Measurements from ENCODE around the gene GSAP. TPM values are rescaled to one million over a fixed set of nuclear protein-coding genes. Genes with fewer than 3 reads are reported as not detected.

The GSAP gene
- total RNA-seq, 1 donor from 2014 or later, result 5.4 TPM

- DNase-seq, result no peak
These were observed 18.6 kb upstream of the GSAP start for GRCh38 chr7:77434570-77435275.

- DNase-seq, result no peak
These were observed 17.8 kb upstream of the GSAP start for GRCh38 chr7:77433901-77434300.

- DNase-seq, result no peak
These were observed 14.8 kb upstream of the GSAP start for GRCh38 chr7:77430927-77431326.

GRCh38 chr7:77428777-77429231 lies 12.7 kb upstream of the GSAP start:
- peak; percentile 54 for DNase-seq

GRCh38 chr7:77427996-77428603 lies 12.0 kb upstream of the GSAP start:
- peak; percentile 79 for DNase-seq

GRCh38 chr7:77426521-77427051 lies 10.4 kb upstream of the GSAP start:
- no peak for DNase-seq

GRCh38 chr7:77426052-77426404 lies 9.9 kb upstream of the GSAP start:
- no peak for DNase-seq

GRCh38 chr7:77425101-77426051 lies 9.2 kb upstream of the GSAP start:
- no peak for DNase-seq

GRCh38 chr7:77422500-77422899 lies 6.4 kb upstream of the GSAP start:
- no peak for DNase-seq

- DNase-seq, result no peak
These were observed 5.0 kb upstream of the GSAP start for GRCh38 chr7:77420986-77421672.

GRCh38 chr7:77420438-77420837 lies 4.3 kb upstream of the GSAP start:
- no peak for DNase-seq

GRCh38 chr7:77419102-77419501 lies 3.0 kb upstream of the GSAP start:
- no peak for DNase-seq

GRCh38 chr7:77417801-77418200 lies 1.7 kb upstream of the GSAP start:
- DNase-seq, result no peak

- no peak for DNase-seq
These were observed 647 bp upstream of the GSAP start for GRCh38 chr7:77416621-77417371.

- DNase-seq, result peak; percentile 20
These were observed 700 bp downstream of the GSAP start for GRCh38 chr7:77415476-77415822.

GRCh38 chr7:77413861-77414424 lies 2.2 kb downstream of the GSAP start:
- DNase-seq, result no peak

- no peak for DNase-seq
These were observed 3.0 kb downstream of the GSAP start for GRCh38 chr7:77413128-77413527.

GRCh38 chr7:77409739-77410547 lies 6.2 kb downstream of the GSAP start:
- DNase-seq, result no peak

- no peak for DNase-seq
These were observed 7.0 kb downstream of the GSAP start for GRCh38 chr7:77409005-77409738.

GRCh38 chr7:77407906-77408305 lies 8.2 kb downstream of the GSAP start:
- DNase-seq, result no peak

Measured in dermis blood vessel endothelial cell (primary cell).